Hepatocyte (in vitro differentiated cells): Measurements from ENCODE around the gene TBCD.
A peak's percentile ranks its signal among the peaks of the same experiment; 100 is the strongest.

Experiments used
- CTCF ChIP-seq: fragments of 200-600 bp; sonication (generic); IDR thresholded peaks from 2 replicates; pipeline ENCODE4 v1.5.1; 2016; ENCODE audit warnings: antibody characterized with exemption, mild to moderate bottlenecking; ENCODE audit not compliant: poor library complexity
- EZH2 ChIP-seq: fragments of 200-600 bp; sonication (generic); IDR thresholded peaks from 2 replicates; pipeline ENCODE4 v1.6.1; 2016; ENCODE audit warnings: antibody characterized with exemption, mild to moderate bottlenecking, borderline replicate concordance

GRCh38 chr17:82963104-82963950 is 211.5 kb downstream of the TBCD start:
- TF ChIP-seq CTCF, result peak; percentile 86
- TF ChIP-seq EZH2, result no peak
